Cardiac muscle cell (in vitro differentiated cells and primary cell): ENCODE measurements around the gene PTGER4. TPM values are rescaled to one million over a fixed set of nuclear protein-coding genes. Genes with fewer than 3 reads are reported as not detected.

ENCODE experiments used
- DNase-seq, 2 donors: peaks; one replicate each; pipeline versions ENCODE4 v3.0.0 to v3.0.0-alpha.2; 2010 to 2017; ENCODE audit warnings: low read depth in 1 of 2, low spot score in 1 of 2
- H3K27ac ChIP-seq: fragments of 200-600 bp; sonication (generic); 2 replicates; pipeline ENCODE4 v1.5.1; 2016
- H3K27me3 ChIP-seq: fragments of 200-600 bp; sonication (generic); 2 replicates; pipeline ENCODE4 v1.6.0; 2016; ENCODE audit warnings: control low read depth
- H3K36me3 ChIP-seq: fragments of 200-600 bp; sonication (generic); 2 replicates; pipeline ENCODE4 v1.5.1; 2016; ENCODE audit warnings: control low read depth
- H3K4me1 ChIP-seq: fragments of 200-600 bp; sonication (generic); 2 replicates; pipeline ENCODE4 v1.8.1; 2017; ENCODE audit warnings: low read depth, mild to moderate bottlenecking, mixed run types
- H3K4me3 ChIP-seq: fragments of 200-600 bp; sonication (generic); 2 replicates; pipeline ENCODE4 v1.5.1; 2016; ENCODE audit warnings: mild to moderate bottlenecking
- H3K9me3 ChIP-seq: fragments of 200-600 bp; sonication (generic); 2 replicates; pipeline ENCODE4 v1.5.1; 2017; ENCODE audit warnings: low read depth, mild to moderate bottlenecking, control low read depth
- CTCF ChIP-seq: IDR thresholded peaks from 2 replicates; pipeline ENCODE4 v1.5.1; 2012; ENCODE audit warnings: low read depth, mild to moderate bottlenecking, low read length
- polyA plus RNA-seq: library from polyadenylated mRNA; unstranded; fragments of >200 nt; fragmentation: Nextera tagmentation; extraction: Ambion mirVana; gene quantifications from 2 replicates; pipeline ENCODE4 v1.2.1, GENCODE V29; 2016
- total RNA-seq: library from RNA; depleted of rRNA; stranded (reverse); fragments of >200 nt; gene quantifications from 2 replicates; pipeline ENCODE4 v1.2.3, GENCODE V29; 2016

Gene PTGER4
- total and polyA plus RNA-seq, 2 experiments from 2014 or later, result 0.28 to 0.42 TPM

- no peak overlapping the region for H3K27ac ChIP-seq
- peaks cover 64% of the 10 kb centered on the region for H3K27me3 ChIP-seq
- peaks cover 13% of the 10 kb centered on the region for H3K4me1 ChIP-seq
- no peak overlapping the region for H3K4me3 ChIP-seq
- H3K36me3 ChIP-seq, result no peaks in the 10 kb centered on the region
- no peak for TF ChIP-seq CTCF
- no peaks in the 10 kb centered on the region for H3K9me3 ChIP-seq
- no peak for DNase-seq
These were observed 2.7 kb downstream of the PTGER4 start for GRCh38 chr5:40682154-40683017.

- H3K9me3 ChIP-seq, result no peaks in the 10 kb centered on the region
- no peak overlapping the region for H3K4me3 ChIP-seq
- peaks cover 13% of the 10 kb centered on the region for H3K4me1 ChIP-seq
- no peak overlapping the region for H3K27ac ChIP-seq
- DNase-seq, result peak in 1 of 2 donors; percentile 12
- peaks cover 55% of the 10 kb centered on the region for H3K27me3 ChIP-seq
- TF ChIP-seq CTCF, result no peak
- no peaks in the 10 kb centered on the region for H3K36me3 ChIP-seq
These were observed 3.6 kb downstream of the PTGER4 start for GRCh38 chr5:40683305-40683704.

- no peak for TF ChIP-seq CTCF
- peaks cover 42% of the 10 kb centered on the region for H3K27me3 ChIP-seq
These were observed 5.5 kb downstream of the PTGER4 start for GRCh38 chr5:40685193-40685592.

GRCh38 chr5:40685976-40686486 is 6.3 kb downstream of the PTGER4 start:
- peaks cover 10% of the 10 kb centered on the region for H3K4me1 ChIP-seq
- no peak overlapping the region for H3K27ac ChIP-seq
- no peak overlapping the region for H3K4me3 ChIP-seq
- TF ChIP-seq CTCF, result no peak
- no peak for DNase-seq
- no peaks in the 10 kb centered on the region for H3K36me3 ChIP-seq
- H3K27me3 ChIP-seq, result peaks cover 34% of the 10 kb centered on the region
- H3K9me3 ChIP-seq, result no peaks in the 10 kb centered on the region

More at GRCh38 chr5:40685193-40685592, 5.5 kb downstream of the PTGER4 start:
- Histone ChIP-seq H3K9me3 (no peaks in the 10 kb centered on the region), H3K36me3 (no peaks in the 10 kb centered on the region), H3K4me1 (peaks cover 13% of the 10 kb centered on the region), H3K4me3 (no peak overlapping the region), H3K27ac (no peak overlapping the region)
- DNase-seq, result no peak

- Histone ChIP-seq H3K9me3 (no peaks in the 10 kb centered on the region), H3K27me3 (peaks cover 21% of the 10 kb centered on the region), H3K4me3 (no peak overlapping the region), H3K4me1 (peaks cover 8% of the 10 kb centered on the region), H3K27ac (no peak overlapping the region), H3K36me3 (no peaks in the 10 kb centered on the region)
- no peak for DNase-seq
- TF ChIP-seq CTCF, result no peak
These were observed 7.6 kb downstream of the PTGER4 start for GRCh38 chr5:40687321-40687720.
